ENCODE results near the gene RFX3.
A peak's percentile ranks its signal among the peaks of the same experiment; 100 is the strongest.

Gene RFX3

GRCh38 chr9:3475300-3476020, 50.3 kb downstream of the RFX3 start:
- no peak for DNase-seq (ENCODE audit: low read depth)

GRCh38 chr9:3474821-3475220, 51.0 kb downstream of the RFX3 start:
- DNase-seq (ENCODE audit: low read depth), result no peak

- DNase-seq (ENCODE audit: low read depth), result no peak
Observed at GRCh38 chr9:3473405-3473804, 52.4 kb downstream of the RFX3 start.

- DNase-seq (ENCODE audit: low read depth), result no peak
Observed at GRCh38 chr9:3471883-3472282, 53.9 kb downstream of the RFX3 start.

- peak; percentile 31 for DNase-seq (ENCODE audit: low read depth)
Observed at GRCh38 chr9:3468421-3469205, 57.2 kb downstream of the RFX3 start.

GRCh38 chr9:3467593-3468219, 58.1 kb downstream of the RFX3 start:
- DNase-seq (ENCODE audit: low read depth), result peak; percentile 73

- peak; percentile 60 for DNase-seq (ENCODE audit: low read depth)
Observed at GRCh38 chr9:3464033-3464638, 61.7 kb downstream of the RFX3 start.

GRCh38 chr9:3458806-3459475, 66.9 kb downstream of the RFX3 start:
- DNase-seq (ENCODE audit: low read depth), result peak; percentile 6

GRCh38 chr9:3457175-3457574, 68.6 kb downstream of the RFX3 start:
- DNase-seq (ENCODE audit: low read depth), result no peak

- no peak for DNase-seq (ENCODE audit: low read depth)
Observed at GRCh38 chr9:3455717-3456116, 70.1 kb downstream of the RFX3 start.

GRCh38 chr9:3455094-3455493, 70.7 kb downstream of the RFX3 start:
- DNase-seq (ENCODE audit: low read depth), result no peak

GRCh38 chr9:3451956-3452355, 73.8 kb downstream of the RFX3 start:
- DNase-seq (ENCODE audit: low read depth), result no peak

- DNase-seq (ENCODE audit: low read depth), result no peak
Observed at GRCh38 chr9:3447788-3448187, 78.0 kb downstream of the RFX3 start.

- DNase-seq (ENCODE audit: low read depth), result no peak
Observed at GRCh38 chr9:3447143-3447542, 78.7 kb downstream of the RFX3 start.

GRCh38 chr9:3446313-3446712, 79.5 kb downstream of the RFX3 start:
- no peak for DNase-seq (ENCODE audit: low read depth)

- no peak for DNase-seq (ENCODE audit: low read depth)
Observed at GRCh38 chr9:3444016-3444415, 81.8 kb downstream of the RFX3 start.

- DNase-seq (ENCODE audit: low read depth), result peak; percentile 70
Observed at GRCh38 chr9:3441197-3441816, 84.5 kb downstream of the RFX3 start.

GRCh38 chr9:3436629-3437420, 89.0 kb downstream of the RFX3 start:
- DNase-seq (ENCODE audit: low read depth), result no peak

GRCh38 chr9:3435732-3436131, 90.1 kb downstream of the RFX3 start:
- no peak for DNase-seq (ENCODE audit: low read depth)

- peak; percentile 89 for DNase-seq (ENCODE audit: low read depth)
Observed at GRCh38 chr9:3434594-3434993, 91.2 kb downstream of the RFX3 start.

GRCh38 chr9:3433754-3434153, 92.0 kb downstream of the RFX3 start:
- no peak for DNase-seq (ENCODE audit: low read depth)
